ENCODE measurements around the gene HAND2.

GRCh38 chr4:173513651-173514050 is 16.4 kb downstream of the HAND2 start:
- no peak for TF ChIP-seq CTCF (IDR thresholded peaks at IDR 0.05)
- TF ChIP-seq POLR2A (IDR thresholded peaks at IDR 0.05) = no peak

All from adrenal gland (tissue), 5 donors.